Activated CD4-positive, alpha-beta memory T cell treated with anti-CD3 and anti-CD28 coated beads for 36 hours (primary cell): Measurements from ENCODE around the gene TLCD3B. TPM values are rescaled to one million over a fixed set of nuclear protein-coding genes. Genes with fewer than 3 reads are reported as not detected.
A peak's percentile ranks its signal among the peaks of the same experiment; 100 is the strongest.

Experiments
- CTCF ChIA-PET: fragments of 350-600 bp; sonication (Branson Sonifier 250); formaldehyde crosslinking; loops from one replicate; lab custom pipeline; 2021; ENCODE audit warnings: antibody characterized with exemption, inconsistent platforms; lab: Charles Lee
- POLR2A ChIA-PET: fragments of 350-600 bp; sonication (Branson Sonifier 250); formaldehyde crosslinking; loops from one replicate; lab custom pipeline; 2021; ENCODE audit warnings: antibody characterized with exemption; lab: Charles Lee
- DNase-seq: peaks from one replicate; pipeline ENCODE4 v3.0.0-alpha.2; 2020
- H3K27ac Mint-ChIP-seq: one replicate; pipeline ENCODE4 v1.8.0; 2021; ENCODE audit warnings: mixed read lengths
- H3K27me3 Mint-ChIP-seq: one replicate; pipeline ENCODE4 v1.8.0; 2021; ENCODE audit warnings: mixed read lengths
- H3K36me3 Mint-ChIP-seq: one replicate; pipeline ENCODE4 v1.8.0; 2021; ENCODE audit warnings: mixed read lengths
- H3K4me1 Mint-ChIP-seq: one replicate; pipeline ENCODE4 v1.8.0; 2021; ENCODE audit warnings: low read depth, mixed read lengths
- H3K4me3 Mint-ChIP-seq: one replicate; pipeline ENCODE4 v1.8.0; 2021; ENCODE audit warnings: mild to moderate bottlenecking, mixed read lengths
- H3K9me3 Mint-ChIP-seq: one replicate; pipeline ENCODE4 v1.8.0; 2021; ENCODE audit warnings: mixed read lengths
- intact Hi-C: fragments of 100-400 bp; cut with micrococcal nuclease; formaldehyde crosslinking; loops from one replicate; pipeline ENCODE4 v1.15.1; 2023
- total RNA-seq, 2 experiments: library from RNA; stranded (reverse); gene quantifications; one replicate each; pipeline ENCODE4 v1.2.3, GENCODE V29; 2021

The TLCD3B gene
- total RNA-seq, 2 experiments from 2014 or later, result 5.0 TPM

DNA sequence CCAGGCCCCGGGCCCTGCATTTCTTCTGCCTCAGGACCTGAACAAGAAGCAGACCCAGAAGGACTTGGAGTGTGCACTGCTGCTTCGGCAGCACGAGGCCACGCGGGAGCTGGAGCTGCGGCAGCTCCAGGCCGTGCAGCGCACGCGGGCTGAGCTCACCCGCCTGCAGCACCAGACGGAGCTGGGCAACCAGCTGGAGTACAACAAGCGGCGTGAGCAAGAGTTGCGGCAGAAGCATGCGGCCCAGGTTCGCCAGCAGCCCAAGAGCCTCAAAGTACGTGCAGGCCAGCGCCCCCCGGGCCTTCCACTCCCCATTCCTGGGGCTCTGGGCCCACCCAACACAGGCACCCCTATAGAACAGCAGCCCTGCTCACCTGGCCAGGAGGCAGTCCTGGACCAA is 44.8 kb downstream of the TLCD3B start:
- intact Hi-C loops, result no loop called here
- DNase-seq, result no peak
- H3K27ac Mint-ChIP-seq, result no peak overlapping the region
- H3K36me3 Mint-ChIP-seq, result peaks cover 51% of the 10 kb centered on the region
- H3K4me1 Mint-ChIP-seq, result no peaks in the 10 kb centered on the region
- no peaks in the 10 kb centered on the region for H3K9me3 Mint-ChIP-seq
- no peaks in the 10 kb centered on the region for H3K27me3 Mint-ChIP-seq
- ChIA-PET CTCF (no interaction called here), POLR2A (interaction anchor here (0.7 kb wide), 1 partner anchor 10 kb away, joined by 3 read pairs; the partner anchor contains the start of gene INO80E)
- H3K4me3 Mint-ChIP-seq, result no peak overlapping the region

DNA sequence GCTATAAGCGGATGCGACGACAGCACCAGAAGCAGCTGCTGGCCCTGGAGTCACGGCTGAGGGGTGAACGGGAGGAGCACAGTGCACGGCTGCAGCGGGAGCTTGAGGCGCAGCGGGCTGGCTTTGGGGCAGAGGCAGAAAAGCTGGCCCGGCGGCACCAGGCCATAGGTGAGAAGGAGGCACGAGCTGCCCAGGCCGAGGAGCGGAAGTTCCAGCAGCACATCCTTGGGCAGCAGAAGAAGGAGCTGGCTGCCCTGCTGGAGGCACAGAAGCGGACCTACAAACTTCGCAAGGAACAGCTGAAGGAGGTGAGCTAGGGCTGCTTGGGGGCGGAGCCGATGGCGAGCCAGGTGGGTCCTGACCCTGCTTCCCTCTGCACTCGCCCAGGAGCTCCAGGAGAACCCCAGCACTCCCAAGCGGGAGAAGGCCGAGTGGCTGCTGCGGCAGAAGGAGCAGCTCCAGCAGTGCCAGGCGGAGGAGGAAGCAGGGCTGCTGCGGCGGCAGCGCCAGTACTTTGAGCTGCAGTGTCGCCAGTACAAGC is 45.7 kb downstream of the TLCD3B start:
- H3K9me3 Mint-ChIP-seq, result no peaks in the 10 kb centered on the region
- DNase-seq, result no peak
- H3K36me3 Mint-ChIP-seq, result peaks cover 52% of the 10 kb centered on the region
- CTCF ChIA-PET, result no interaction called here
- POLR2A ChIA-PET, result interaction anchor here (0.6 to 0.8 kb wide), 3 partner anchors 8 to 59 kb away, joined by 3 to 4 read pairs (median 3); partner anchors contain the start of gene INO80E
- intact Hi-C loops, result no loop called here
- no peaks in the 10 kb centered on the region for H3K4me1 Mint-ChIP-seq
- no peaks in the 10 kb centered on the region for H3K27me3 Mint-ChIP-seq
- peak overlapping the region; percentile 33 for H3K27ac Mint-ChIP-seq
- H3K4me3 Mint-ChIP-seq, result no peak overlapping the region

DNA sequence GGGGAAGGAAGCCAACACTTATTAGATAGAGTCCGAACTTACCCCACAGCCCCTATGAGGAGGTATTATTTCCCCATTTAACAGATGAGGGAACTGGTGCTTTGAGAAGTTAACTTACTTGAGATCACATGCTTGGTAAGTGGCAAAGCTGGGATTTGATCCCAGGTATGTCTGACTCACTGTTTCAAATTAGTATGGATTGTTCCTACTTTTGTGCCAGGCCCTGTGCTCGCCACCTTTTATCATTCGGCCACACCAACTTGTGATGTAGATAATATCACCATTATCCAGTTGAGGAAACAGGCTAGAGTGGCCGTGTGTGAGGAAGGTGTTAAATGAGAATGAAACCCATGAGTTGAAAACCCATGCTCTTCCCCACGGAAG is 46.3 kb downstream of the TLCD3B start:
- Mint-ChIP-seq H3K36me3 (peaks cover 55% of the 10 kb centered on the region), H3K27ac (no peak overlapping the region), H3K27me3 (no peaks in the 10 kb centered on the region), H3K9me3 (no peaks in the 10 kb centered on the region), H3K4me1 (no peaks in the 10 kb centered on the region), H3K4me3 (no peak overlapping the region)
- intact Hi-C loops, result no loop called here
- no peak for DNase-seq
- CTCF ChIA-PET, result no interaction called here
- POLR2A ChIA-PET, result no interaction called here

DNA sequence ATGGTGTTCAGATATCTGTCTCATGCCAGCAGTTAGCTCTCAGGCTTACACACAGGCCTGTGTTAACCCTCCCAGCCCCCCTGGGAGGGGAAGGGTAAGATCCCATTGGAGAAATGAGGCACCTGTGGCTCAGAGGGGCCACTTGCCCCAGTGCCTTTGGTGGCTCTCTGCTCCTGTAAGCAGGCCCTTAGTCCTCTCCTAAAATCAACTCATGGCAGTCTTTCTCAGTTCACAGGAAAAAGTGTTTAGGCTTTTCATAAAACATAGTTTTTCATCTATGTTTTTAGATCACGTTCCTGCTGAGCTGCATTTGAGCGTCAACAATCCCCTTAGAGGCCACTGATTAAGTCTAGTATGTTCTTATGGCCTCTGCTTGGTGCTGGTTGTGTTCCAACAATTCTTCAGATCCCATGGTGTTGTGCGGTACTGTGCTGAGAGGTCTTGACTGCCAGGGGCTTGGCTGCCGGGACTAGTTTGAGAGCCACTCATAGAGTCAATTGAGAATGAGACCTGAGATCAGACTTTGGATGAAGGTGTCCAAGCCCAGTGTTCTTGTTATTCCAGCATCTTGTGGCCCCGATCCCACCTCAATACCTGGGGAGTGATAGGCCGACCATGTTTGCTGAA is 46.8 kb downstream of the TLCD3B start:
- no peaks in the 10 kb centered on the region for H3K27me3 Mint-ChIP-seq
- no peaks in the 10 kb centered on the region for H3K9me3 Mint-ChIP-seq
- no peak overlapping the region for H3K4me3 Mint-ChIP-seq
- no peak for DNase-seq
- intact Hi-C loops, result no loop called here
- no peak overlapping the region for H3K27ac Mint-ChIP-seq
- peaks cover 57% of the 10 kb centered on the region for H3K36me3 Mint-ChIP-seq
- H3K4me1 Mint-ChIP-seq, result no peaks in the 10 kb centered on the region
- POLR2A ChIA-PET, result interaction anchor here (1.7 kb wide), 1 partner anchor 9 kb away, joined by 5 read pairs; no protein-coding TSS in a partner anchor
- CTCF ChIA-PET, result no interaction called here

DNA sequence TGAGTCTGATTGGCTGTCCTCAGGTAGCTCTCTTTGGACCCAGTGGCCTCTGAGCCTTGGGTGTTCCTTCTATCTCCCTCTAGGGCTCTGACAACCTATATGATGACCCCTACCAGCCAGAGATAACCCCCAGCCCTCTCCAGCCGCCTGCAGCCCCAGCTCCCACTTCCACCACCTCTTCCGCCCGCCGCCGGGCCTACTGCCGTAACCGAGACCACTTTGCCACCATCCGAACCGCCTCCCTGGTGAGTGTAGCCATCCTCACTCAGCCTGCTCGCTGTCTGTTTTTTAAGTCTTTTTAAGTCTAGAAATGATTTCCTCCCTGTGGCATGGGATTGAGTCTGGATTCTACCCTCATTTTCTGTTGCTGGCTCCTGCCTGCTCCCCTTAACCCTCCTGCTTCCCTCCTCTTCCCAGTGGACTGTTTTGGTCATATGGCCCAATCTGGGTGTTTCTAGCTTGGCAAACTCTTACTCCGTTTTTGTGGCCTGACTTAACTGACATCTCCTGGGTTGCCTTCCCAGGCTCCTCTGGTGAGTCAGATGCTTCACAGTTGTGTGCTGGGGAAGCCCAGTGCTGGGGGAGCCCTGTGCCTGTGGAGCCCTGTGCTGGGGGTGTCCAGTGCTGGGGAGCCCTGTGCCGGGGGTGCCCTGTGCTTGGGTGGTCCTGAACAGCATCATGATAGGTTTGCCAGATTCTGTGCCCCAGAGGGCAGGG is 47.5 kb downstream of the TLCD3B start:
- ChIA-PET POLR2A (interaction anchor here (1.2 to 1.7 kb wide), 2 partner anchors 10 kb away, joined by 3 to 5 read pairs; partner anchors contain the start of gene TAOK2), CTCF (no interaction called here)
- H3K9me3 Mint-ChIP-seq, result no peaks in the 10 kb centered on the region
- peaks cover 58% of the 10 kb centered on the region for H3K36me3 Mint-ChIP-seq
- no peaks in the 10 kb centered on the region for H3K27me3 Mint-ChIP-seq
- intact Hi-C loops, result no loop called here
- DNase-seq, result no peak
- no peak overlapping the region for H3K27ac Mint-ChIP-seq
- H3K4me1 Mint-ChIP-seq, result no peaks in the 10 kb centered on the region
- no peak overlapping the region for H3K4me3 Mint-ChIP-seq

DNA sequence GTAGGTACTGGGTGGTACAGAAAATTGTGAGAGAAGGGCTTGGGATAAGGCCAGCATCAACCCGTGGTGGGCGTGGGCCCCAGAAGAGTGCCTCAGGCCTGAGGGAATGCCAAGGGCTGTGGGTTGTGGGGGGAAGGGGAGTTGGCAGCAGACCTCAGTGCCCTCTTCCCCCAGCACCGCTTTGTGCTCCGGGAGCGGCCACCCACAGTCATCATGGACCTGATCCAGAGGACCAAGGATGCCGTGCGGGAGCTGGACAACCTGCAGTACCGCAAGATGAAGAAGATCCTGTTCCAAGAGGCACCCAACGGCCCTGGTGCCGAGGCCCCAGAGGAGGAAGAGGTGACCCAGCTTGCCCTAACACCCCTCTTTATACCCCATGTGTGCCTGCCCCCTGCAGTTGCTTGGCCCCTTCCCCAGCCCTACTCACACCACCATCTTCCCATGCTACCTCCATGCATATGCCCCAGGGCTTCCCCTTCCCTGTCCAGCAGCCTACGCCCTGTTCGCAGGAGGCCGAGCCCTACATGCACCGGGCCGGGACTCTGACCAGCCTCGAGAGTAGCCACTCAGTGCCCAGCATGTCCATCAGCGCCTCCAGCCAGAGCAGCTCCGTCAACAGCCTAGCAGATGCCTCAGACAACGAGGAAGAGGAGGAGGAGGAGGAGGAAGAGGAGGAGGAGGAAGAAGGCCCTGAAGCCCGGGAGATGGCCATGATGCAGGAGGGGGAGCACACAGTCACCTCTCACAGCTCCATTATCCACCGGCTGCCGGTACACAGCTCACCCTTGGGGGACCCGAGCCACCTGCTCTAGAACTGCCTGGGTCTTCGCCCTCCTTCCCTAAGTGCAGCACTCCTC is 48.3 kb downstream of the TLCD3B start:
- no peaks in the 10 kb centered on the region for H3K27me3 Mint-ChIP-seq
- H3K36me3 Mint-ChIP-seq, result peaks cover 61% of the 10 kb centered on the region
- intact Hi-C loops, result no loop called here
- no peak for DNase-seq
- ChIA-PET POLR2A (interaction anchor here (1.2 to 1.7 kb wide), 2 partner anchors 9 to 11 kb away, joined by 3 to 5 read pairs; partner anchors contain the start of gene TAOK2), CTCF (no interaction called here)
- H3K4me1 Mint-ChIP-seq, result no peaks in the 10 kb centered on the region
- H3K27ac Mint-ChIP-seq, result no peak overlapping the region
- H3K9me3 Mint-ChIP-seq, result no peaks in the 10 kb centered on the region
- no peak overlapping the region for H3K4me3 Mint-ChIP-seq

DNA sequence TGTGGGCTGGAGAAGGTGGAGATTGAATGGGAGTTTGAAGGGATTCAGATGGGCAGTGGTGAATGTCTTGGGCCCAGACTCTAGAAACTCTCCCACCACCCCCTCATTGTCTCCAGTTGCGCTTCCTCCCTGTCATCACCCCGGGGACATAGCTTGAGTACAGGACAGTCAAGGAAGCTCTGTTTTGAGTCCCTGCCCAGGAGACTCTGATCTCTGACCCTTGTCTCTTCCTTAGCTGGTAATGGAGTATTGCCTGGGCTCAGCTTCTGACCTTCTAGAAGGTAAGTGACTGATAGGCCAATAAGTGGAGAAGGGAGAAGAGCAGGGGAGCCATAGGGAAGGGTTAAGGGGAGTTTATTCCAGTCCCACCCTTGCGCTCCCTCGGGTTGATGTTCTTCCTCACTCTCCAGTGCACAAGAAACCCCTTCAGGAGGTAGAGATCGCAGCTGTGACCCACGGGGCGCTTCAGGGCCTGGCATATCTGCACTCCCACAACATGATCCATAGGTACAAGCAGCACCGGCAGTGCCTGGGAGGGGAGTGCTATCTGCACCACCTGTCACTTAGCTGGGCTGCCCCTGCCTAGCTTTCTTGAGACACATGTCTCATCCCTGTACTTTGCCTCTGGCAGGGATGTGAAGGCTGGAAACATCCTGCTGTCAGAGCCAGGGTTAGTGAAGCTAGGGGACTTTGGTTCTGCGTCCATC is 52.4 kb downstream of the TLCD3B start:
- no peak for DNase-seq
- no peak overlapping the region for H3K4me3 Mint-ChIP-seq
- H3K36me3 Mint-ChIP-seq, result peaks cover 34% of the 10 kb centered on the region
- H3K27me3 Mint-ChIP-seq, result no peaks in the 10 kb centered on the region
- intact Hi-C loops, result no loop called here
- no peak overlapping the region for H3K27ac Mint-ChIP-seq
- no peaks in the 10 kb centered on the region for H3K9me3 Mint-ChIP-seq
- peaks cover 27% of the 10 kb centered on the region for H3K4me1 Mint-ChIP-seq
- CTCF ChIA-PET, result interaction anchor here (2.0 kb wide), 1 partner anchor 278 kb away, joined by 5 read pairs; no protein-coding TSS in a partner anchor
- POLR2A ChIA-PET, result no interaction called here

DNA sequence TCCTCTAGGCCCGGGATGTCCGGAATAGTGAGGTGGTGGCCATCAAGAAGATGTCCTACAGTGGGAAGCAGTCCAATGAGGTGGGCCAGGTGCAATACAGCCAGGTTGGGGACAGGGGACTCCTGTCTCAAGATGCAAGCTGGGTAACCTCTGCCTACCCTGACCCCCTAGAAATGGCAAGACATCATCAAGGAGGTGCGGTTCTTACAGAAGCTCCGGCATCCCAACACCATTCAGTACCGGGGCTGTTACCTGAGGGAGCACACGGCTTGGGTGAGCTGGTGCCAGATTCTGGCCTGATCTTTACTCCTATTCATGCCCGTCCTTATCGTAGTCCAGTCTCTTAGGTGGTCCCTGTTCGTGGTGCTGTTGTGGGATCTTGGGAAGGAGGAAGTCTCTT is 53.0 kb downstream of the TLCD3B start:
- ChIA-PET POLR2A (no interaction called here), CTCF (interaction anchor here (2.0 kb wide), 1 partner anchor 277 kb away, joined by 5 read pairs; no protein-coding TSS in a partner anchor)
- DNase-seq, result no peak

DNA sequence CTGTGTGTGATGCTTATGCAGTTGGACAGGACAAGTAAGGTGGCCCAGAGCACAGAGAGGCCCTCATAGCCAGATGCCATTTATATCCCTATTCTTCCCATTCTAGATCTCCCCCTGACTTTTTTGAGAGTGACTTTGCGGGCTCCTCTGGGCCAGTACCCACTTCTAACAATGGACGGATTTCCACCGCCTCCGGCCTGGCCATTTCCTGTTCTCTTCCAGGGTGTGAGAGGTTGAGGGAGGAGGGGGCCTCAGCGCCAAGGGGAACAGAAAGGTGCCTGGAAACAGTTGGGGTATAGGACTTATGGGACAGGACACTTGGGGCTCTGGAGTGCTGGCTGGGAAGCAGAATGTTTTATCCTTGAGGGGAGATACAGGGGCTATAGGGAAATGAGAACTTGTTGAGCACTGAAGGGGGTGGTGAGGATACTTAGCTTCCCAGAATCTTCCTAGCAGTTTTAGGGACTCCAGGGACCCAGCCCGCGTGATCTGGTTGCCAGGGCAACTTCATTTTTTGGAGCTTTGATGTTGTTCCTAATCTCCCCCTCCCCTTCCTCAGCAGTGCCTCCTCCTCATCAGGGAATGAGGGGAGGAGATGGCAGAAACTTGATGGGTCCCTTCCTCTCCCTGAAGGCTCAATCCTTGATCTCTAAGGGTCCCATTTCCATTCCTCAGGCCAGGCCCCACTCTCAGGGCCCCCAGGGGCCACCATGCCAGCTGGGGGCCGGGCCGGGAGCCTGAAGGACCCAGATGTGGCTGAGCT is 53.8 kb downstream of the TLCD3B start:
- ChIA-PET POLR2A (no interaction called here), CTCF (interaction anchor here (1.5 to 2.0 kb wide), 3 partner anchors 16 to 277 kb away, joined by 3 to 5 read pairs (median 5); partner anchors contain the start of genes MVP and TMEM219)
- Mint-ChIP-seq H3K4me1 (peaks cover 34% of the 10 kb centered on the region), H3K4me3 (no peak overlapping the region), H3K9me3 (peaks cover 6% of the 10 kb centered on the region), H3K27me3 (no peaks in the 10 kb centered on the region), H3K27ac (no peak overlapping the region), H3K36me3 (peaks cover 30% of the 10 kb centered on the region)
- no peak for DNase-seq
- intact Hi-C loops, result no loop called here

More for the DNA sequence above, 53.0 kb downstream of the TLCD3B start:
- no peak overlapping the region for H3K4me3 Mint-ChIP-seq
- peaks cover 31% of the 10 kb centered on the region for H3K4me1 Mint-ChIP-seq
- no peaks in the 10 kb centered on the region for H3K27me3 Mint-ChIP-seq
- intact Hi-C loops, result no loop called here
- H3K9me3 Mint-ChIP-seq, result peaks cover 3% of the 10 kb centered on the region
- H3K27ac Mint-ChIP-seq, result no peak overlapping the region
- H3K36me3 Mint-ChIP-seq, result peaks cover 32% of the 10 kb centered on the region

DNA sequence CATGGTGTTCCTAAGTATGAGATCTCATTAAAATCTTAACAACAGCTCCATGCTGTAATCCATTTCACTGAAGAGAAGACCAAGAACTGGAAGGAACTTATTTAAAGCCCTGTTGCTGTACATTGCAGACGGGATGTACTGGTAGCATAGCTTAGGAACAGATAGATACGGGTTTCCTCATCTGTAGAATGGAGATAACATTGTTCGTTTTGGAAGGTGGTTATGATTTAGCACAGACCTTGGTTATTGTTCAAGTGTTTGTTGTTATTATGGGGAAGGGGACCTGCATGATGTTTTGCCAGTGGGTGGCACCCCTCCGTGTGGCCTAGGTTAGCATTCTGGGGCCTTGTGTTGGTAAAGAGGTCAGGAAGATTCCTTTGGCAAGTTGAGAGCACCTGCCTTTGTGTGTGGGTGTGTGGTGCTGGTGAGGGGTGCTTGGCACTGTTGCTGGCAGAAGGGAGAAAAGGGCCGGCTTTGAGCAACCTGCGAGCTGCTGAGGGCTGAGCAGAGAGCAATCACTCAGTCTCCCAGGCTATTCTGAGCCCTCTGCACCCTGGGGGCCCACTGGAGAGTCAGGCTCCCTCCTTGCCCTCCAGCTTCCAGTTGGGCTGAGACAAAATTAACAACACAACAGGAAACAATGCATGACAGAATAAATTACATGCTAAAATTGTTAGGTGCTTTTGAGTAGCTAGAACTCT is 55.1 kb downstream of the TLCD3B start:
- DNase-seq, result no peak
- peaks cover 30% of the 10 kb centered on the region for H3K36me3 Mint-ChIP-seq
- H3K4me3 Mint-ChIP-seq, result peak overlapping the region; percentile 89
- intact Hi-C loops, result no loop called here
- H3K4me1 Mint-ChIP-seq, result peaks cover 34% of the 10 kb centered on the region
- H3K9me3 Mint-ChIP-seq, result peaks cover 6% of the 10 kb centered on the region
- peak overlapping the region; percentile 59 for H3K27ac Mint-ChIP-seq
- ChIA-PET CTCF (interaction anchor here (0.6 to 2.0 kb wide), 7 partner anchors 11 to 275 kb away, joined by 3 to 6 read pairs (median 3); partner anchors contain the start of genes MVP, TLCD3B and TMEM219), POLR2A (interaction anchor here (0.8 to 2.3 kb wide), 3 partner anchors 49 to 158 kb away, joined by 3 to 8 read pairs (median 6); partner anchors contain the start of genes ALDOA and KCTD13)
- no peaks in the 10 kb centered on the region for H3K27me3 Mint-ChIP-seq
